Neutrophil (primary cell): ENCODE results near the gene CFAP65.

Source experiments
- H3K27ac ChIP-seq: fragments of 200-600 bp; sonication (generic); 2 replicates; pipeline ENCODE4 v1.5.1; 2016; ENCODE audit warnings: mild to moderate bottlenecking, moderate library complexity
- H3K27me3 ChIP-seq: fragments of 200-600 bp; sonication (generic); 2 replicates; pipeline ENCODE4 v1.6.0; 2016; ENCODE audit warnings: mild to moderate bottlenecking
- H3K36me3 ChIP-seq: fragments of 200-600 bp; sonication (generic); 2 replicates; pipeline ENCODE4 v1.5.1; 2017
- H3K4me1 ChIP-seq, 2 experiments: fragments of 200-600 bp in 1 of 2; sonication (generic) in 1 of 2; 1 replicate in 1 of 2; 2 replicates in 1 of 2; pipeline versions ENCODE4 v1.5.1 to v1.6.1; 2013 to 2016; ENCODE audit warnings: low read depth in 1 of 2, low read length in 1 of 2, mild to moderate bottlenecking in 1 of 2, moderate library complexity in 1 of 2; ENCODE audit not compliant: control insufficient read depth in 1 of 2, insufficient read depth in 1 of 2
- H3K4me3 ChIP-seq, 2 experiments: fragments of 200-600 bp in 1 of 2; sonication (generic) in 1 of 2; 1 replicate in 1 of 2; 2 replicates in 1 of 2; pipeline ENCODE4 v1.5.1; 2013 to 2016; ENCODE audit warnings: low read depth in 1 of 2, low read length in 1 of 2, mild to moderate bottlenecking in 1 of 2, moderate library complexity in 1 of 2
- H3K9me3 ChIP-seq: fragments of 200-600 bp; sonication (generic); 2 replicates; pipeline ENCODE4 v1.5.1; 2016
- TF ChIP-seq, protein P1 (sequence below): fragments of 200-600 bp; sonication (generic); IDR thresholded peaks from 2 replicates; pipeline ENCODE4 v1.5.1; 2016; ENCODE audit warnings: antibody characterized with exemption

The CFAP65 gene

DNA sequence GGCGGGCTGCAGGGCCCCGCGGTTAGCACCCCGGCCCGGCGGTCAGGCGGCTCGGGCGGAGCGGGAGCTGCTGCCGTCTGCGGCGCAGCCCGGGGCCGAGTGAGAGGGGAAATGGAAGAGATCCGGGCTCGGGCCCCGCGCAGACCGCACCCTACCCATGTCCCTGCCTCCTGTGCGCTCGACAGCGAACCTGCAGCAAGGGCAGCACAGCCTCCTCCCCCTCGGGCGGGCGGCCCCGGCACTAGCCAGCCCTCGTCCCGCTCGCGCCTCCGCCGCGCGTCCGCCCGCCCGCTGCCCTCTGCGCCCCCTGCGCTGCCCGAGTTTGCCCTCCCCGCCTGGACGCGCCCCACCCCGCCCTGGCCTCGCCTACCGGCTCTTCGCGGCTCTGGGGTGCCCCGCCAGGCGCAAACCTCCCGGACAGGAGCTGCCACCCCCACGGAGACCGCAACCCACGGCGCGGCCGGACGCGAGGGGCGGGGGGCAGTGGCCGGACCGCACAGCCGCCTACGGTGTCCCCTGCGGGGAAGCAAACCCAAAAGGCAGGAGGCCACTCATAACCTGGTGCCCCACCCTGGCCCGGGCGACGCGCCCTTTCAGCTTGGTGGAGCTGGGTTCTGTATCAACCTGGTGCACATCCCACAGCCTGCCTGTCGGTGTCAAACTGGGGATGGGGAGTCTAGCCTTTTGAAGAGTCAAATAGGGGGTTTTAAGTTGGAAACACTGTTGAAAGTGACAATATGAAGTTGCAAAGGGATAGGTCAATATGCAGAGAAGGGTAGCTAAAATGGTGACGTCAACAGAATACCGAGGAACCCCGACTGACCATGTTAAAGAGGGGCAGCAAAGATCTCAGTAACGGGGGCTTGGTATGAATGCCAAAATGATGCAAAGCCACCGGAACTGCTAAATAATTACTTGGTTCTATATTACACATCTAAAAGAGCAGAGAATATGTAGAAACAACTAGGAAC, 19.8 kb upstream of the CFAP65 start, which contains the start of gene IHH:
IHH (minus strand) TSS at position 101 of the 971 bp plus-strand sequence. CDS start 454 bp downstream, outside the sequence.
- Histone ChIP-seq H3K27ac (no peak within 1 kb of the TSS), H3K9me3 (no peaks in the 10 kb centered on the region), H3K4me1 (peaks cover 3 to 32% of the 10 kb centered on the region in 2 experiments), H3K36me3 (no peaks in the 10 kb centered on the region), H3K4me3 (no peak within 1 kb of the TSS), H3K27me3 (peaks cover 100% of the 10 kb centered on the region)
- TF ChIP-seq, protein P1, sequence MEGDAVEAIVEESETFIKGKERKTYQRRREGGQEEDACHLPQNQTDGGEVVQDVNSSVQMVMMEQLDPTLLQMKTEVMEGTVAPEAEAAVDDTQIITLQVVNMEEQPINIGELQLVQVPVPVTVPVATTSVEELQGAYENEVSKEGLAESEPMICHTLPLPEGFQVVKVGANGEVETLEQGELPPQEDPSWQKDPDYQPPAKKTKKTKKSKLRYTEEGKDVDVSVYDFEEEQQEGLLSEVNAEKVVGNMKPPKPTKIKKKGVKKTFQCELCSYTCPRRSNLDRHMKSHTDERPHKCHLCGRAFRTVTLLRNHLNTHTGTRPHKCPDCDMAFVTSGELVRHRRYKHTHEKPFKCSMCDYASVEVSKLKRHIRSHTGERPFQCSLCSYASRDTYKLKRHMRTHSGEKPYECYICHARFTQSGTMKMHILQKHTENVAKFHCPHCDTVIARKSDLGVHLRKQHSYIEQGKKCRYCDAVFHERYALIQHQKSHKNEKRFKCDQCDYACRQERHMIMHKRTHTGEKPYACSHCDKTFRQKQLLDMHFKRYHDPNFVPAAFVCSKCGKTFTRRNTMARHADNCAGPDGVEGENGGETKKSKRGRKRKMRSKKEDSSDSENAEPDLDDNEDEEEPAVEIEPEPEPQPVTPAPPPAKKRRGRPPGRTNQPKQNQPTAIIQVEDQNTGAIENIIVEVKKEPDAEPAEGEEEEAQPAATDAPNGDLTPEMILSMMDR = no peak

DNA sequence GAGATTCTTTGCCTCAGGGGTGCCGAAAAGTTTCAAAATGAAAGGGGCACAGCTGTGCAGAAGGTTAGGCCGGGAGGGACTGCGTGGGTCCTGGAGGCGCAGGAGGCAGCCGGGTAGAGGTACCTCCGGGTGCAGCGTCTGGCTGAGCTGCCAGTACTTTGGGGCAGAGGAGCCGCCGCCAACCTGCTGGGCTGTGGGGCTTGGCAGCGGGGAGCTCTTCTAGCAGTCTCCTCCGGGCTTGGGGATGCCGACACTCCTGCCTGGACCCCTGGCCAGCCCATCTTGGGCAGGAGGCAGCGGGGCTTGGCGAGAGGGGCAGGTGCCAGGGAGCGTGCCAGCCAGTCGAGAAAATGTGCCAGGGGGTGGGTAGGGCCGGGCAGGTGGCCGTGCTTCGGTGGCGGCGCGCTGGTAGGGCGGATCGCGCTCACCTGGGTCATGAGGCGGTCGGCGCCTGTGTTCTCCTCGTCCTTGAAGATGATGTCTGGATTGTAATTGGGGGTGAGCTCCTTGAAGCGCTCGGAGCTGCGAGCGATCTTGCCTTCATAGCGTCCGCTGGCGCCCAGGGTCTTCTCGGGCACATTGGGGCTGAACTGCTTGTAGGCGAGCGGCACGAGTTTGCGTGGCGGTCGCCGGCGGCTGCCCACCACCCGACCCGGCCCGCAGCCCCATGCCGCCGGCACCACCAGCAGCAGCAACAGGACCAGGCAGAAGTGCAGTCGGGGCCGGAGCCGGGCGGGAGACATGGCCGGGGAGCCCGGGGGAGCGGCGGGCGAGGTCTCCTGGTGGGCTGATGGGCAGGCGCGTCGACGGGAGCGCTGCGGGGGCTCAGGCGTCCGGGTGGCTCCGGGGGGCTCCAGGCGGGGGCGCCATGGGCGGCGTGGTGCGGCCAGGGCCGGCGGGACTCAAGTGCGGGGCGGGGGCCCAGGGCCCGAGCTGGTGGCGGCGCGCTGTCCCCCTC, 18.7 kb upstream of the CFAP65 start:
- no peak overlapping the region for H3K4me3 ChIP-seq
- H3K4me1 ChIP-seq = peaks cover 3 to 32% of the 10 kb centered on the region in 2 experiments
- H3K27me3 ChIP-seq = peaks cover 100% of the 10 kb centered on the region
- H3K27ac ChIP-seq = no peak overlapping the region
- TF ChIP-seq, protein P1 = no peak
- H3K9me3 ChIP-seq = no peaks in the 10 kb centered on the region
- H3K36me3 ChIP-seq = no peaks in the 10 kb centered on the region

DNA sequence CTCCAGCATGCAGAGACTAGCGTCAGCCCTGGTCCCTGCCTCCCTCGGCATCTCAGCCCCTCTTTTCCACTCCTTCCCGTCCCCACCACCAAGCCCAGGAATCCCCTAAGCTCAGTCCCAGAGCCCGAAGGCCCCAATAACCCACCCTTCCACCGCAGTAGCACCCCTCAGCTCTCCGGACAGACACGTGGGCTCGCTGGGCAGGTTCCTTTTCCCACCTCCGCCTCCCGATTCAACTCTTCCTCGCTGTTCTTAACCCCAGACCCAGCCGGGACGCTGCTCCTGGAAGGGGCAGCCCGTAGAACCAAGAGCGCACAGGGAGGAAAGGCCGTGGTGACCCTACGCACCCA, 18.0 kb upstream of the CFAP65 start:
- H3K36me3 ChIP-seq = no peaks in the 10 kb centered on the region
- H3K27ac ChIP-seq = no peak overlapping the region
- H3K27me3 ChIP-seq = peaks cover 100% of the 10 kb centered on the region
- H3K4me3 ChIP-seq = no peak overlapping the region
- H3K9me3 ChIP-seq = no peaks in the 10 kb centered on the region
- H3K4me1 ChIP-seq = peaks cover 3 to 32% of the 10 kb centered on the region in 2 experiments
- TF ChIP-seq, protein P1 = no peak

DNA sequence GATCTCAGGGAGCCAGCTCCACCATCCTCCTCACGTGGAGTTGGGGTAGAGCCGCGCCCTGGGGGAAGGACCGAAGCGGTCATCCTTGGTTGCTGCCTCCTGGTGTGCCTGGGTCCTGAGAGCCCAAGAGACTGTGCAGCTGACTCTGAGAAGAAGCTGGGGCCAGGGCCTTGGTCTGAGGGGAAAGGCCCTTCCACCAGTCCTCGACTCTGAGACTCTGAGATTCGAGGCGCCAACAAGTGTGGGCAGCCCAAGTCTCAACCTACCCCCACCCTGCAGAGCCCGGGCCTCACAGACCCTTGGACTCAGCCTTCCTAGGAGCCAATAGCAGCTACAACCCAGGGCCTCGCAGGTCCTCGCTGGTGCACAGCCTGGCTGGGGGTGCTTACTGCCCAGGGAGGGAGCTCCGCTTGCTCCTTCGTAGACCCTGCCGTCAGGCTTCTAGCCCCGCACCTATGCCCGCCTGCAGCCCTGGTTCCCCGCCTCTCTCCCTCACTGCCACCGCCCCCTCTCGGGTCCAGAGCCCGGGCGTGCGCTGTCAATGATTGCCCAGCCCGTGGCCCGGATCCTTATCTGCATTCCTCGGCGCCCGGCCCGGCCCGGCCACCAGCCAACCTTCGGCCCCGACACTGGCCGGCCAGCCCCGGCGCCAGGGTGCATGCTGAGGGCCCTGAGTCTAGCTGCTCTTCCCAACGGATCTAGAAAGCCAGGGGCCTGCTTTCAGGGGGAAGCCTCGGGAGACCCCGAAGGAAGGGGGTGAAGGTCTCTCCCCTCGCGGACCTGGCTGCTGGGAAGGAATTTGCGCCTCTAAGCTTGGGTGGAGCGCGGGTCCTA, 17.4 kb upstream of the CFAP65 start:
- no peak overlapping the region for H3K27ac ChIP-seq
- no peaks in the 10 kb centered on the region for H3K36me3 ChIP-seq
- TF ChIP-seq, protein P1 = no peak
- no peak overlapping the region for H3K4me3 ChIP-seq
- H3K4me1 ChIP-seq = peaks cover 3 to 32% of the 10 kb centered on the region in 2 experiments
- H3K27me3 ChIP-seq = peaks cover 100% of the 10 kb centered on the region
- no peaks in the 10 kb centered on the region for H3K9me3 ChIP-seq
